H1 (cell line): ENCODE results near the gene ARHGAP22. TPM values are rescaled to one million over a fixed set of nuclear protein-coding genes. Genes with fewer than 3 reads are reported as not detected.

Experiments
- BACH1 ChIP-seq: IDR thresholded peaks from 2 replicates; pipeline ENCODE4 v1.6.1; 2012; ENCODE audit warnings: low read length, improper control_type of control experiment
- CBX5 ChIP-seq: fragments of 300-800, 300-1000 bp; sonication (generic); IDR thresholded peaks from 2 replicates; pipeline ENCODE4 v1.7.1; 2016; ENCODE audit warnings: antibody characterized with exemption, low read length, low read depth
- EP300 ChIP-seq, 2 experiments: IDR thresholded peaks; 1 replicate in 1 of 2; 2 replicates in 1 of 2; pipeline ENCODE4 v1.6.1; 2011 to 2012; ENCODE audit warnings: low read depth in 2 of 2, low read length in 2 of 2, mild to moderate bottlenecking in 2 of 2, borderline replicate concordance in 1 of 2, inconsistent platforms in 1 of 2, moderate library complexity in 1 of 2
- RNF2 ChIP-seq: fragments of 200-900, 300-1000 bp; sonication (generic); IDR thresholded peaks from 2 replicates; pipeline ENCODE4 v1.7.1; 2016; ENCODE audit warnings: borderline replicate concordance, low read depth, mild to moderate bottlenecking, antibody characterized with exemption, low read length; ENCODE audit not compliant: poor library complexity, severe bottlenecking; ENCODE audit errors: missing control alignments
- TBP ChIP-seq: IDR thresholded peaks from 2 replicates; pipeline ENCODE4 v1.6.1; 2011; ENCODE audit warnings: low read depth, low read length, improper control_type of control experiment
- polyA plus RNA-seq, 7 experiments: library from polyadenylated mRNA; depleted of rRNA in 3 of 7; stranded (reverse) in 5 of 7; unstranded in 2 of 7; fragments of >200 nt in 5 of 7; fragments of 200-250 nt in 2 of 7; gene quantifications; 1 replicate in 5 of 7; 2 replicates in 1 of 7; 4 replicates in 1 of 7; pipeline versions ENCODE4 v1.2.1 to v1.2.3, GENCODE V29; 2011 to 2013; ENCODE audit warnings: missing spikeins in 2 of 7, mixed read lengths in 2 of 7
- total RNA-seq: library from RNA; stranded (reverse); fragmentation: NEBNext Ultra II Directional; extraction: Animal tissue kit (Norgen Biotek cat#: 25700); gene quantifications from 2 replicates; pipeline ENCODE4 v1.2.1, GENCODE V29; 2021
- TF ChIP-seq, protein P1 (sequence below): fragments of 300-600 bp; sonication (generic); IDR thresholded peaks from 2 replicates; pipeline ENCODE4 v1.7.1; 2012; ENCODE audit warnings: low read length, moderate library complexity, mild to moderate bottlenecking, inconsistent platforms; ENCODE audit not compliant: insufficient replicate concordance

Gene ARHGAP22
- total and polyA plus RNA-seq, 2 of the 8 experiments (the other 6 are each of a cell fraction or from before 2014, with no cell fraction given) = 3.6 to 11.2 TPM

GRCh38 chr10:48423884-48424283 is 181.0 kb downstream of the ARHGAP22 start (continued):
- TF ChIP-seq, protein P1, sequence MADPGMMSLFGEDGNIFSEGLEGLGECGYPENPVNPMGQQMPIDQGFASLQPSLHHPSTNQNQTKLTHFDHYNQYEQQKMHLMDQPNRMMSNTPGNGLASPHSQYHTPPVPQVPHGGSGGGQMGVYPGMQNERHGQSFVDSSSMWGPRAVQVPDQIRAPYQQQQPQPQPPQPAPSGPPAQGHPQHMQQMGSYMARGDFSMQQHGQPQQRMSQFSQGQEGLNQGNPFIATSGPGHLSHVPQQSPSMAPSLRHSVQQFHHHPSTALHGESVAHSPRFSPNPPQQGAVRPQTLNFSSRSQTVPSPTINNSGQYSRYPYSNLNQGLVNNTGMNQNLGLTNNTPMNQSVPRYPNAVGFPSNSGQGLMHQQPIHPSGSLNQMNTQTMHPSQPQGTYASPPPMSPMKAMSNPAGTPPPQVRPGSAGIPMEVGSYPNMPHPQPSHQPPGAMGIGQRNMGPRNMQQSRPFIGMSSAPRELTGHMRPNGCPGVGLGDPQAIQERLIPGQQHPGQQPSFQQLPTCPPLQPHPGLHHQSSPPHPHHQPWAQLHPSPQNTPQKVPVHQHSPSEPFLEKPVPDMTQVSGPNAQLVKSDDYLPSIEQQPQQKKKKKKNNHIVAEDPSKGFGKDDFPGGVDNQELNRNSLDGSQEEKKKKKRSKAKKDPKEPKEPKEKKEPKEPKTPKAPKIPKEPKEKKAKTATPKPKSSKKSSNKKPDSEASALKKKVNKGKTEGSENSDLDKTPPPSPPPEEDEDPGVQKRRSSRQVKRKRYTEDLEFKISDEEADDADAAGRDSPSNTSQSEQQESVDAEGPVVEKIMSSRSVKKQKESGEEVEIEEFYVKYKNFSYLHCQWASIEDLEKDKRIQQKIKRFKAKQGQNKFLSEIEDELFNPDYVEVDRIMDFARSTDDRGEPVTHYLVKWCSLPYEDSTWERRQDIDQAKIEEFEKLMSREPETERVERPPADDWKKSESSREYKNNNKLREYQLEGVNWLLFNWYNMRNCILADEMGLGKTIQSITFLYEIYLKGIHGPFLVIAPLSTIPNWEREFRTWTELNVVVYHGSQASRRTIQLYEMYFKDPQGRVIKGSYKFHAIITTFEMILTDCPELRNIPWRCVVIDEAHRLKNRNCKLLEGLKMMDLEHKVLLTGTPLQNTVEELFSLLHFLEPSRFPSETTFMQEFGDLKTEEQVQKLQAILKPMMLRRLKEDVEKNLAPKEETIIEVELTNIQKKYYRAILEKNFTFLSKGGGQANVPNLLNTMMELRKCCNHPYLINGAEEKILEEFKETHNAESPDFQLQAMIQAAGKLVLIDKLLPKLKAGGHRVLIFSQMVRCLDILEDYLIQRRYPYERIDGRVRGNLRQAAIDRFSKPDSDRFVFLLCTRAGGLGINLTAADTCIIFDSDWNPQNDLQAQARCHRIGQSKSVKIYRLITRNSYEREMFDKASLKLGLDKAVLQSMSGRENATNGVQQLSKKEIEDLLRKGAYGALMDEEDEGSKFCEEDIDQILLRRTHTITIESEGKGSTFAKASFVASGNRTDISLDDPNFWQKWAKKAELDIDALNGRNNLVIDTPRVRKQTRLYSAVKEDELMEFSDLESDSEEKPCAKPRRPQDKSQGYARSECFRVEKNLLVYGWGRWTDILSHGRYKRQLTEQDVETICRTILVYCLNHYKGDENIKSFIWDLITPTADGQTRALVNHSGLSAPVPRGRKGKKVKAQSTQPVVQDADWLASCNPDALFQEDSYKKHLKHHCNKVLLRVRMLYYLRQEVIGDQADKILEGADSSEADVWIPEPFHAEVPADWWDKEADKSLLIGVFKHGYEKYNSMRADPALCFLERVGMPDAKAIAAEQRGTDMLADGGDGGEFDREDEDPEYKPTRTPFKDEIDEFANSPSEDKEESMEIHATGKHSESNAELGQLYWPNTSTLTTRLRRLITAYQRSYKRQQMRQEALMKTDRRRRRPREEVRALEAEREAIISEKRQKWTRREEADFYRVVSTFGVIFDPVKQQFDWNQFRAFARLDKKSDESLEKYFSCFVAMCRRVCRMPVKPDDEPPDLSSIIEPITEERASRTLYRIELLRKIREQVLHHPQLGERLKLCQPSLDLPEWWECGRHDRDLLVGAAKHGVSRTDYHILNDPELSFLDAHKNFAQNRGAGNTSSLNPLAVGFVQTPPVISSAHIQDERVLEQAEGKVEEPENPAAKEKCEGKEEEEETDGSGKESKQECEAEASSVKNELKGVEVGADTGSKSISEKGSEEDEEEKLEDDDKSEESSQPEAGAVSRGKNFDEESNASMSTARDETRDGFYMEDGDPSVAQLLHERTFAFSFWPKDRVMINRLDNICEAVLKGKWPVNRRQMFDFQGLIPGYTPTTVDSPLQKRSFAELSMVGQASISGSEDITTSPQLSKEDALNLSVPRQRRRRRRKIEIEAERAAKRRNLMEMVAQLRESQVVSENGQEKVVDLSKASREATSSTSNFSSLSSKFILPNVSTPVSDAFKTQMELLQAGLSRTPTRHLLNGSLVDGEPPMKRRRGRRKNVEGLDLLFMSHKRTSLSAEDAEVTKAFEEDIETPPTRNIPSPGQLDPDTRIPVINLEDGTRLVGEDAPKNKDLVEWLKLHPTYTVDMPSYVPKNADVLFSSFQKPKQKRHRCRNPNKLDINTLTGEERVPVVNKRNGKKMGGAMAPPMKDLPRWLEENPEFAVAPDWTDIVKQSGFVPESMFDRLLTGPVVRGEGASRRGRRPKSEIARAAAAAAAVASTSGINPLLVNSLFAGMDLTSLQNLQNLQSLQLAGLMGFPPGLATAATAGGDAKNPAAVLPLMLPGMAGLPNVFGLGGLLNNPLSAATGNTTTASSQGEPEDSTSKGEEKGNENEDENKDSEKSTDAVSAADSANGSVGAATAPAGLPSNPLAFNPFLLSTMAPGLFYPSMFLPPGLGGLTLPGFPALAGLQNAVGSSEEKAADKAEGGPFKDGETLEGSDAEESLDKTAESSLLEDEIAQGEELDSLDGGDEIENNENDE = no peak
- TF ChIP-seq BACH1 (no peak), EP300 (IDR thresholded peaks at IDR 0.05; ENCODE audit: borderline replicate concordance in 1 of 2, low read depth in 2 of 2, low read length in 2 of 2) (no peak), TBP (no peak), CBX5 (no peak), RNF2 (no peak)
